RCC 7860 (cell line): Measurements from ENCODE around the gene ARMC7.
"Not testable (repeated sequence)": the region's sequence is repeated elsewhere in the genome, so short reads cannot be mapped to it uniquely, and the experiment has no call there.

Source experiments
- DNase-seq: peaks from one replicate; pipeline ENCODE4 v3.0.0-alpha.2; 2015; ENCODE audit warnings: low spot score
- FAIRE-seq: peaks from 2 replicates; lab custom pipeline; 2012; peaks lifted over from hg19 to GRCh38; lab: Jason Lieb, UNC

The ARMC7 gene

DNA sequence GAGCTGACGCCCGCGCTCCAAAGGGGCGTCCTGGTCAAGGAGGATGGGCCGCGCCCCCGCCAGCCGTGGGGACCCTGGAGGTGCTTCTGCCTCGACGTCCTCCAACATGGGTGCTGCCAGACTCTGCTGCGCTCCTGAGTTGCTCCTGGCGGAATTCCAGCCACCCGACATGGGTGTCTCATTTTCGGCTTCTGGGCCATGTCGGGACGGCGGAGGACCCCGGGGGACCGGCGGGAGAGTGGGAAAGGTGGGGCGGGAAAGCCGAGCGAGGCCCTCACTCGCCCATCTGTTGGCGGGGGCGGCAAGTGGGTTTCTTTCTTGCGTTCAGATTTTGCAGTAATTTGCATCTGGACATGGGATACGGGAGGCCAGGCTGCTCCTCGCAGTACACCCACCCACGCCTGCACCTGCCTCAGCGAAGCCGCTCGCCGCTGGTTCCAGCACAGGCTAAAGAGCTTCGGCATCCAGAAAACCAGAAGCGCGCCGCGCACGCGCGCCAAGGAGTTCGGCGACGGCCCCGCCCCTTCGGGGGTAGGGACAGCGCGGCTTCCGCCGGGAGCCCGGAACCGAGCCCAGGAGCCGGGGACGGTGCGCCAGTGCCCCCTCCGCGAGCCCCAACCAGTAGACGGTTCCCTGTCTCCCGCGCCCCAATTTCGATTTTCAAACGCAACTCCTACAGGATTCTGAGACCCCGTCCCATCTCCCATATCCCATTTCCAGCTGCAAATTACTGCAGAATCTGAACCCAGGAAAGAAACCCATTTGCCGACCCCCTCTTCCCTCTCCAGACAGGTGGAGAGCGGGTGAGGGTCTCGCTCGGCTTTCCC is at the start of gene ARMC7:
ARMC7 (plus strand) TSS at position 563 of the 827 bp plus-strand sequence. CDS start 320 bp downstream, outside the sequence.
- FAIRE-seq (no peak), DNase-seq (peak; percentile 71)

GRCh38 chr17:75060434-75061054 is 49.2 kb upstream of the ARMC7 start:
- no peak for FAIRE-seq
- DNase-seq = no peak

DNA sequence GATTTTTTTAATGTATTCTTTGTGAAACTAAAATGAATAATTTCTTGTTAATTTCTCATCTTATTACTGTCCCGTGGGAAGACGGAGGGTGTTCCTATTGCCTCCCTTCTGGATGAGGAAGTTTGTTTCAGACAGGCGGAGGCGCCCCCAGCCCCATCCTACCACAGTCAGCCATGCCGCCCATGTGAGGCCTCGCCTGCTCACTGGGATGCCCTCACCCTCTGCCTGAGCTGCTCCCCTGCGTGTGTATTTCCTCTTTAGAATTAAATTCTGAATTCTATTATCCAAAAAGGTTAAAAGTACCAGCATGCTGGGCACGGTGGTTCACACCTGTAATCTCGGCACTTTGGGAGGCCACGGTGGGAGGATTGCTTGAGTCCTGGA is 48.7 kb upstream of the ARMC7 start:
- DNase-seq = no peak
- FAIRE-seq = no peak

DNA sequence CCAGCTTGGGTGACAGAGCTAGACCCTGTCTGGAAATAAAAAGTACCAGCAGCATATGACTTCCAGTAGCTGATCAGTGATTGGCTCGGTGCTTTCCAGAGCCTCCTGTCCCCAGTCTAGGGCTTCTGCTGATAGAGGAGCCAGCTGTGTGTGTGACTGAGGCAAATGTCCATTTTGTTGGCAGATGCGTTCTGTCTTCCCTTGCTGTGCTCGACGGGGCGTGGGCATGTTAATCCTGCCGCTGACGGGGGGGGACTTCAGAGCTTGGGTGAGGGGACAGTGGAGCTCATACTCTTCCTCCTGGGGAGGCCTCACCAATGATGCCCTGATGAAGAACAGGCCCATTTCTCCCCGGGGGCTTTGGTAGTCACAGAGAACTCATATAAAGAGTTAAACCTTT is 48.2 kb upstream of the ARMC7 start:
- no peak for DNase-seq
- no peak for FAIRE-seq

- FAIRE-seq (no peak), DNase-seq (no peak)
Observed at GRCh38 chr17:75063201-75063600, 46.6 kb upstream of the ARMC7 start.

GRCh38 chr17:75063626-75064025 is 46.1 kb upstream of the ARMC7 start:
- no peak for FAIRE-seq

DNA sequence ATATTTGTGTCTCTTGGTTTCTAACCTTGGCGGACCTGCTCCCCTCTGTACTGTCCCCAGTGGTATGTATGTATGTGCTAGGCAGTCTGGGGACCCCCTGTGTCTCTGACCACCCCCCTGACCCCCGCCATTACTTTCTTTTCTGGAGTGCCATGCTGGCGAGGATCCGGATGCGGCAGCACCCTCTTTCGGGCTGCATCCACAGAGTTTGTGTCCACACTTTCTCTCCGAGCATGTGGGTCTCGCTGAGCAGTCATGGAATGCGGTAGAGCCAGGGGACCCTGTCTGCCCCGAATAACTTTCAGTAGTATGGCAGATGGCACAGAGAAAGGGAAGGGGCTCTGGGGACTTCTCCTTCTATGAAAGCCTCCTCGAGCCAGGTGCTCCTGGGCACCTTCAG is 45.7 kb upstream of the ARMC7 start:
- FAIRE-seq (no peak), DNase-seq (no peak)

More at GRCh38 chr17:75063626-75064025, 46.1 kb upstream of the ARMC7 start:
- DNase-seq = no peak

- DNase-seq = no peak
- no peak for FAIRE-seq
Observed at GRCh38 chr17:75064460-75064859, 45.3 kb upstream of the ARMC7 start.

DNA sequence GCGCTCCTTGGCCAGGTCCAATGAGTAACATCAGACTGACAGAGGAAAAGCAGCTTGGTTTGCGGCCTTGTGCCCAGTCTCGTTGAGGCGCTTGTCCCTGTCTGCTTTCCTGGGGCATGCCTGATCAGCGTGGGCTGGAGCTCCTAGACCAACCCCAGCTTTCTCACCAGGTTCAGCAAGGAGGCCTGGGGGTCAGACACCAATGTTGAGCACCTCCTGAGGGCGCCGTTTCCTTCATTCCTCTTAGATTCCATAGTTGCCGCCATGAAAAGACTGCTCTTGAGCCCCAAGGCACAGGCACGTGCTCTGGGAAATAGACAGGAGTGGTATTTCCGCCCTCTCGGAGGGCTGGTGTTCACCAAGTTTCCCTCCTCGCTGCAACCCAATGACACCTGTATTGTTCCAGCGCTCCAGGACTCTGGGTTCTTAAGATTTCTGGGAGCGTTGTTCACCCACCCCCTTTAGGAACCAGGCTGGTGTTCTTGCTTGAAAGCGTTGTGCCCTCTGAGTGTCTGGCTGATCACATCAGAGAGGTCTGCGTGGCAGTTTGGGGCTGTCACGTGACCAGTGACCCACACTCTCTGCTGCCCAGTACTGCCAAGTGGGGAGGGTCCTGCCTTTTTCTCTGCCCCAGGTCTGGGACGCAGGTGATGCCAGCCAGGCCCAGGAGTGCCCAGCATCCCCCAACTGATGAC is 44.8 kb upstream of the ARMC7 start:
- no peak for FAIRE-seq
- DNase-seq = no peak

DNA sequence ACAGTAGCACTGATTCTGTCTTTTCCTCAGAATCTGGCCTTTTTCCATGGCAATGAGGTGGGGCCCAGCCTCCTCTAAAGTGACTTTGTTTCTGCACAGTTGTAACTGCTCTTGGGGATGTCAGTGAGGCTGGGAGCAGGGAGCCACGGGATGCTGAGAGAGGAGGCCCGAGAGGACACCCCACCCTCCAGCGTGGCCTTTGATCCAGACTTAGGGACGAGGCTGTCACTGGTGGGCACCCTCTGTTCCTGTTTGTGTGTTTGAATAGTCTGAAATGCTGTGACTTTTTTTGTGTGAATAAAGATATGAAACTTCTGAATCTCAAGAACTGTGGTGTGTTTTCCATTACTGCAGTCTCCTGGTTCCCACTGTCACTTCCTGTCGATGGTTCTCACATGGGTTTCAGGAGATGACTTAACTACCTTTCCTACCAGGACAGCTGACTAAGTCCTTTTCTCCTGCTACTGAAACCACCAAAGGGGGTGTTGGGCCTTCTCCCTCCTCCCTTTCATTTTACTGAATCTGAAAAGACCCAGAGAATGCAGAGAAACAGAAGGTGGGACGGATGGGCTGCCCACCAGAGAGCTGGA is 44.1 kb upstream of the ARMC7 start:
- FAIRE-seq (no peak), DNase-seq (peak; percentile 59)

GRCh38 chr17:75067856-75068255 is 41.9 kb upstream of the ARMC7 start:
- FAIRE-seq (no peak), DNase-seq (no peak)

DNA sequence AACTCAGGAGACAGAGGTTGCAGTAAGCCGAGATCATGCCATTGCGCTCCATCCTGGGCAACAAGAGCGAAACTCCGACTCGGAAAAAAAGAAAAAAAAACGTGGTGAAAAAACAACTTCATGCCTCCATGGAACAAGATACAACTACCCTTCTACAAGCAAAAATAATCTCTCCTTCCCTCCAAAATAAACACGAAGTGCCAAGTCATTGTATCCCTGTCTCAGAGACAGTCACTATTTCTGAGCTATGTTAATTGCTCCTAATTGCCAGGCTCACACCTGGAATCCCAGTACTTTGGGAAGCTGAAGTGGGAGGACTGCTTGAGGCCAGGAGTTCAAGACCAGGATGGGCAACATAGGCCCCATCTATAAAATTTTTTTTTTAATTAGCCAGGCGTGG is 41.0 kb upstream of the ARMC7 start:
- no peak for DNase-seq
- FAIRE-seq = no peak

- FAIRE-seq = no peak
Observed at GRCh38 chr17:75069783-75070182, 40.0 kb upstream of the ARMC7 start.

GRCh38 chr17:75071478-75072271 is 38.1 kb upstream of the ARMC7 start:
- DNase-seq, FAIRE-seq: not testable (repeated sequence)

More at GRCh38 chr17:75069783-75070182, 40.0 kb upstream of the ARMC7 start:
- DNase-seq = peak; percentile 31

- DNase-seq, FAIRE-seq: not testable (repeated sequence)
Observed at GRCh38 chr17:75072909-75073308, 36.9 kb upstream of the ARMC7 start.

GRCh38 chr17:75073618-75074047 is 36.1 kb upstream of the ARMC7 start:
- DNase-seq = no peak

DNA sequence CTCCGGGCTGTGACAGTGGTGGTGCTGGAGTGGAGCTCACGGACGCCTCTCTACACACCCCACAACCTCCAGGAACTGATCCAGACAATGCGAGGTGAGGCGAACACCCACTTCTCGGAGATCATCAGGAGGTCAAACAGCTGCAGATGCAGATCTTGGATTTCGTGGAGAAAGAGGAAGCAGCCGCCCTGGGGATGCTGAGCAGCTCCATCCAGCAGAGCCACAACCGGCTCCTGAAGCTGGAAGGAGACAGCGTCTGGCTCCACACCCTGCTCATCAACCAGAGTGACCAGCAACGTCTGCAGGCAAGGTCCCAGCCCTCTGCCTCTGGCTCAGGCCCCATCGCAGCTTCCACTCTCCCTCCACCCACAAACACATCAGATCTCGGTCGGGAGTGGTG is 35.2 kb upstream of the ARMC7 start:
- no peak for DNase-seq

More at GRCh38 chr17:75073618-75074047, 36.1 kb upstream of the ARMC7 start:
- no peak for FAIRE-seq

GRCh38 chr17:75075597-75076336 is 34.0 kb upstream of the ARMC7 start:
- DNase-seq = no peak
- FAIRE-seq = no peak

More for the DNA sequence above, 35.2 kb upstream of the ARMC7 start:
- no peak for FAIRE-seq

GRCh38 chr17:75077072-75077495 is 32.7 kb upstream of the ARMC7 start:
- DNase-seq (no peak), FAIRE-seq (no peak)
